Endothelial cell of umbilical vein (primary cell): ENCODE data around the gene WNT9A.

ENCODE experiments used
- CTCF ChIP-seq, 2 donors: IDR thresholded peaks; 1 replicate in 1 of 2; 2 replicates in 1 of 2; pipeline ENCODE4 v1.5.1; 2011; ENCODE audit warnings: low read length in 2 of 2, mild to moderate bottlenecking in 2 of 2, moderate library complexity in 2 of 2, control low read depth in 1 of 2, inconsistent platforms in 1 of 2, low read depth in 1 of 2; ENCODE audit not compliant: insufficient read depth in 1 of 2; ENCODE audit errors: extremely low read depth in 1 of 2
- EZH2 ChIP-seq: IDR thresholded peaks from 2 replicates; pipeline ENCODE4 v1.6.1; 2012; ENCODE audit warnings: borderline replicate concordance, low read depth, mild to moderate bottlenecking, moderate library complexity, low read length, inconsistent platforms; ENCODE audit not compliant: severe bottlenecking
- FOS ChIP-seq: IDR thresholded peaks from 2 replicates; pipeline ENCODE4 v1.6.1; 2011; ENCODE audit warnings: mild to moderate bottlenecking, low read length, moderate library complexity, borderline replicate concordance; ENCODE audit not compliant: insufficient read depth
- GATA2 ChIP-seq: IDR thresholded peaks from 2 replicates; pipeline ENCODE4 v1.7.0; 2011; ENCODE audit warnings: low read depth, mild to moderate bottlenecking, moderate library complexity, mixed read lengths, low read length; ENCODE audit not compliant: insufficient read length, insufficient read depth
- JUN ChIP-seq: IDR thresholded peaks from 2 replicates; pipeline ENCODE4 v1.6.1; 2011; ENCODE audit warnings: borderline replicate concordance, low read depth; ENCODE audit not compliant: insufficient read length, insufficient read depth
- MAX ChIP-seq: IDR thresholded peaks from 2 replicates; pipeline ENCODE4 v1.6.1; 2011; ENCODE audit not compliant: insufficient read depth, insufficient read length
- MYC ChIP-seq: IDR thresholded peaks from one replicate; pipeline ENCODE4 v1.6.1; 2011; ENCODE audit warnings: mild to moderate bottlenecking, low read depth, low read length
- POLR2A ChIP-seq: IDR thresholded peaks from 2 replicates; pipeline ENCODE4 v1.6.1; 2012; ENCODE audit warnings: low read depth, mild to moderate bottlenecking, control low read depth, low read length
- POLR2AphosphoS5 ChIP-seq: IDR thresholded peaks from 2 replicates; pipeline ENCODE4 v1.6.1; 2012; ENCODE audit warnings: low read depth, mild to moderate bottlenecking, control low read depth, low read length, moderate library complexity; ENCODE audit not compliant: insufficient read depth

DNA sequence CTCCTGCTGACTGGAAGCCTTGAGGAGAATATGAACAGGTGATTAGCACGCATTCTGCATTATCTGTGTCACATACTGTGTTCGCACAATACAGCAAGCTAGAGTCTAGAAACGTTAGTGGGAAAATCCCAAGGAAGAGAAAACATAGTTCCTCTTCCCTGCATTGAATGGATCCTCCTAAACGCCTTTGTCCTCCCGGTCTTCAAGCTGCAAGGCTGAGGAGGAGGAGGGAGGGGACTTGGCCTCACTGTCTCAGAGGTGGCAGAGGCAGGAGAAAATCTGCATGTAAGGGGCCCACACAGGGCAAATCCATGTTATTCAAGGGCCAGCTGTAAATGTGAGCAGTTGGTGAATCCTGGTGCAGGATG lies 34.4 kb downstream of the WNT9A start:
- TF ChIP-seq CTCF (IDR thresholded peaks at IDR 0.05; ENCODE audit: extremely low read depth in 1 of 2, insufficient read depth in 1 of 2, low read depth in 1 of 2, low read length in 2 of 2) (no peak), POLR2A (no peak), POLR2AphosphoS5 (no peak), EZH2 (no peak), FOS (no peak), MYC (no peak), MAX (no peak), JUN (no peak), GATA2 (no peak)
